K562 (cell line): ENCODE data around the gene RNASE8. TPM values are rescaled to one million over a fixed set of nuclear protein-coding genes. Genes with fewer than 3 reads are reported as not detected.

ENCODE experiments used
- ATAC-seq: fragments of 200-7000 bp; cut with Tn5 transposase; 3 replicates; pipeline ENCODE4 v1.9.1; 2020; ENCODE audit warnings: moderate library complexity
- BruUV-seq: library from RNA; stranded (reverse); fragments of 400-500 nt; replicated peaks from 2 replicates; lab custom pipeline; 2021; lab: Mats Ljungman, UMichigan
- CTCF ChIA-PET: fragments of 300-600 bp; formaldehyde crosslinking; extraction: SDS; loops from one replicate; lab custom pipeline; 2021; ENCODE audit warnings: low intra/inter-chr PET ratio; lab: Yijun Ruan, JAX
- POLR2A ChIA-PET: fragments of 300-600, 350-650 bp; sonication (Branson Sonifier 250); formaldehyde crosslinking; extraction: SDS; loops from one replicate; lab custom pipeline; 2021; ENCODE audit warnings: antibody characterized with exemption, inconsistent platforms; lab: Yijun Ruan, JAX
- DNase-seq, 4 experiments: peaks; one replicate each; pipeline versions ENCODE4 v3.0.0 to v3.0.0-alpha.2; 2011 to 2018; ENCODE audit warnings: low spot score in 3 of 4, mixed read lengths in 3 of 4; ENCODE audit errors: extremely low read depth in 1 of 4
- FAIRE-seq: peaks from 2 replicates; lab custom pipeline; 2011; peaks lifted over from hg19 to GRCh38; lab: Jason Lieb, UNC
- H2AFZ ChIP-seq: 2 replicates; pipeline ENCODE4 v1.6.0; 2011; ENCODE audit warnings: low read depth, low read length, control low read depth, inconsistent platforms
- H3K27ac ChIP-seq: fragments of 200-600 bp; 3 replicates; pipeline ENCODE4 v1.8.0; 2011; ENCODE audit warnings: low read depth, mild to moderate bottlenecking, control low read depth, inconsistent platforms, low read length, moderate library complexity, mixed read lengths; ENCODE audit errors: extremely low read depth
- H3K27me3 ChIP-seq, 2 experiments: fragments of 300-600 bp in 1 of 2; 2 replicates in 1 of 2; 3 replicates in 1 of 2; pipeline versions ENCODE4 v1.6.0 to v1.8.0; 2011; ENCODE audit warnings: inconsistent platforms in 2 of 2, low read length in 2 of 2, mild to moderate bottlenecking in 1 of 2, mixed read lengths in 1 of 2, moderate library complexity in 1 of 2; ENCODE audit not compliant: control insufficient read depth in 2 of 2, insufficient read depth in 2 of 2
- H3K36me3 ChIP-seq: fragments of 300-600 bp; 3 replicates; pipeline ENCODE4 v1.8.0; 2011; ENCODE audit warnings: mild to moderate bottlenecking, low read length, inconsistent platforms; ENCODE audit not compliant: control insufficient read depth, insufficient read depth
- H3K4me1 ChIP-seq, 2 experiments: fragments of 200-600 bp in 1 of 2; replicated peaks in 1 of 2; 2 replicates in 1 of 2; 3 replicates in 1 of 2; pipeline versions ENCODE4 v1.5.1 to v1.8.0; 2011; ENCODE audit warnings: inconsistent platforms in 2 of 2, low read length in 2 of 2, mild to moderate bottlenecking in 1 of 2, mixed read lengths in 1 of 2, moderate library complexity in 1 of 2; ENCODE audit not compliant: control insufficient read depth in 2 of 2, insufficient read depth in 2 of 2
- H3K4me2 ChIP-seq: 2 replicates; pipeline ENCODE4 v1.6.1; 2011; ENCODE audit warnings: low read length, control low read depth, inconsistent platforms, mixed read lengths; ENCODE audit not compliant: insufficient read depth
- H3K4me3 ChIP-seq: fragments of 200-600 bp; sonication (generic), shearing (Covaris generic); 2 replicates; pipeline ENCODE4 v1.5.1; 2016; ENCODE audit warnings: control low read depth, inconsistent platforms
- H3K79me2 ChIP-seq: fragments of 200-600 bp; 3 replicates; pipeline ENCODE4 v1.8.0; 2011; ENCODE audit warnings: low read length, inconsistent platforms; ENCODE audit not compliant: control insufficient read depth, insufficient read depth
- H3K9ac ChIP-seq, 2 experiments: 2 replicates each; pipeline versions ENCODE4 v1.6.0 to v1.6.1; 2011; ENCODE audit warnings: low read depth in 2 of 2, low read length in 2 of 2, control low read depth in 1 of 2, inconsistent platforms in 1 of 2, mild to moderate bottlenecking in 1 of 2, mixed read lengths in 1 of 2; ENCODE audit not compliant: insufficient read depth in 1 of 2
- H3K9me1 ChIP-seq: one replicate; pipeline ENCODE4 v1.6.0; 2011; ENCODE audit warnings: inconsistent platforms, mild to moderate bottlenecking, low read length, moderate library complexity; ENCODE audit not compliant: control insufficient read depth, insufficient read depth
- H3K9me3 ChIP-seq: replicated peaks from 2 replicates; pipeline ENCODE4 v1.5.1; 2011; ENCODE audit warnings: low read depth, low read length, inconsistent platforms; ENCODE audit not compliant: control insufficient read depth, insufficient read depth
- H4K20me1 ChIP-seq: replicated peaks from 2 replicates; pipeline ENCODE4 v1.6.1; 2011; ENCODE audit warnings: low read length, inconsistent platforms, mixed read lengths; ENCODE audit not compliant: control insufficient read depth, insufficient read depth
- CHAMP1 ChIP-seq: fragments of 450-650 bp; IDR thresholded peaks from 2 replicates; pipeline ENCODE4 v1.6.1; 2016; ENCODE audit warnings: mild to moderate bottlenecking
- NEUROD1 ChIP-seq: fragments of 150-350 bp; IDR thresholded peaks from 2 replicates; pipeline ENCODE4 v1.6.1; 2014; ENCODE audit warnings: borderline replicate concordance, low read length, low read depth; ENCODE audit not compliant: partially characterized antibody
- RB1 ChIP-seq: fragments of 450-650 bp; IDR thresholded peaks from 2 replicates; pipeline ENCODE4 v1.6.1; 2017; ENCODE audit warnings: low read depth, mild to moderate bottlenecking
- RBM15 ChIP-seq: fragments of 200-400 bp; formaldehyde crosslinking; IDR thresholded peaks from 2 replicates; pipeline ENCODE4 v1.6.1; 2018; ENCODE audit warnings: mild to moderate bottlenecking, low read length, moderate library complexity; ENCODE audit not compliant: insufficient read depth
- TAF7 ChIP-seq: fragments of 450-650 bp; IDR thresholded peaks from 2 replicates; pipeline ENCODE4 v1.6.1; 2016; ENCODE audit warnings: missing genetic modification characterization, missing compliant biosample characterization
- TAF9B ChIP-seq: fragments of 450-650 bp; IDR thresholded peaks from 2 replicates; pipeline ENCODE4 v1.6.1; 2018; ENCODE audit warnings: mild to moderate bottlenecking; ENCODE audit not compliant: partially characterized antibody
- TCF3 ChIP-seq: sonication (generic); formaldehyde crosslinking; IDR thresholded peaks from 2 replicates; pipeline ENCODE4 v1.4.0; 2020; ENCODE audit warnings: mild to moderate bottlenecking, missing genetic modification reagents
- ZNF79 ChIP-seq: fragments of 250-450 bp; sonication (Bioruptor Pico); IDR thresholded peaks from 2 replicates; pipeline ENCODE4 v1.4.0; 2020; ENCODE audit warnings: low read depth, mild to moderate bottlenecking, moderate library complexity
- WGBS: fragments of 100-300 bp; shearing (Covaris generic); methylation state at CpG from one replicate; pipeline ENCODE4 v1.1.6; 2016; ENCODE audit warnings: low coverage, mixed read lengths; ENCODE audit not compliant: insufficient coverage; ENCODE audit errors: missing lambda C conversion rate; 5-methylcytosine and 5-hydroxymethylcytosine counted together
- in situ Hi-C: fragments of 300-500 bp; cut with MboI; formaldehyde crosslinking; loops from 4 replicates; pipeline ENCODE4 v1.15.0; 2018; ENCODE audit warnings: inconsistent platforms, mixed read lengths
- intact Hi-C: fragments of 100-400 bp; cut with micrococcal nuclease; formaldehyde crosslinking; loops from 2 replicates; pipeline ENCODE4 v1.14.2; 2022
- polyA plus RNA-seq, 8 experiments: library from polyadenylated mRNA; depleted of rRNA in 4 of 8; stranded (reverse) in 5 of 8; unstranded in 3 of 8; fragments of >200 nt; fragmentation: Nextera tagmentation in 2 of 8; fragmentation: Illumina TruSeq in 1 of 8; extraction: Ambion mirVana in 2 of 8; extraction: Trizol in 1 of 8; gene quantifications; 2 replicates each; pipeline versions ENCODE4 v1.2.1 to v1.2.3, GENCODE V29; 2011 to 2014; ENCODE audit warnings: inconsistent platforms in 1 of 8, missing spikeins in 1 of 8
- total RNA-seq, 7 experiments: library from RNA; depleted of rRNA in 6 of 7; stranded (reverse); fragments of >200 nt in 6 of 7; fragmentation: Illumina TruSeq in 2 of 7; extraction: Trizol in 2 of 7; gene quantifications; 2 replicates each; pipeline versions ENCODE4 v1.2.1 to v1.2.3, GENCODE V29; 2011 to 2021; ENCODE audit warnings: low replicate concordance in 1 of 7
- TF ChIP-seq, protein P1 (sequence below): sonication (generic); formaldehyde crosslinking; IDR thresholded peaks from 2 replicates; pipeline ENCODE4 v1.8.1; 2023; ENCODE audit warnings: mild to moderate bottlenecking, missing genetic modification reagents
- TF ChIP-seq, protein P2 (sequence below): fragments of 250-450 bp; sonication (Bioruptor Pico); IDR thresholded peaks from 2 replicates; pipeline ENCODE4 v1.9.0; 2021; ENCODE audit warnings: mild to moderate bottlenecking

Gene RNASE8
- total and polyA plus RNA-seq, 9 of the 15 experiments (the other 6 are each of a cell fraction or from before 2014, with no cell fraction given), result not detected

GRCh38 chr14:21078287-21078686, 20.7 kb downstream of the RNASE8 start:
- Histone ChIP-seq H3K4me1 (peaks cover 0 to 5% of the 10 kb centered on the region in 2 experiments; a peak in 3 of 5 replicates), H3K4me3 (no peak overlapping the region), H3K27me3 (no peaks in the 10 kb centered on the region), H2AFZ (no peak overlapping the region), H3K36me3 (no peaks in the 10 kb centered on the region), H3K4me2 (no peak overlapping the region), H3K79me2 (no peaks in the 10 kb centered on the region), H3K9me1 (no peaks in the 10 kb centered on the region), H3K27ac (no peak overlapping the region), H3K9me3 (no peaks in the 10 kb centered on the region), H3K9ac (no peak overlapping the region), H4K20me1 (no peaks in the 10 kb centered on the region)
- POLR2A ChIA-PET, result no interaction called here
- DNase-seq (no peak), ATAC-seq (no peak), FAIRE-seq (no peak)
- 82% methylated on average over 5 of the region's 5 CpGs for WGBS
- intact Hi-C loops (no loop called here), in situ Hi-C loops (no loop called here)
- CTCF ChIA-PET, result no interaction called here
- no TSS peak for BruUV-seq
- TF ChIP-seq NEUROD1 (no peak), RBM15 (no peak), TAF7 (tag) (no peak), ZNF79 (CRISPR knock-in tag) (no peak), TAF9B (no peak), CHAMP1 (no peak), RB1 (no peak), TCF3 (CRISPR knock-in tag) (no peak)
- TF ChIP-seq, protein P1, sequence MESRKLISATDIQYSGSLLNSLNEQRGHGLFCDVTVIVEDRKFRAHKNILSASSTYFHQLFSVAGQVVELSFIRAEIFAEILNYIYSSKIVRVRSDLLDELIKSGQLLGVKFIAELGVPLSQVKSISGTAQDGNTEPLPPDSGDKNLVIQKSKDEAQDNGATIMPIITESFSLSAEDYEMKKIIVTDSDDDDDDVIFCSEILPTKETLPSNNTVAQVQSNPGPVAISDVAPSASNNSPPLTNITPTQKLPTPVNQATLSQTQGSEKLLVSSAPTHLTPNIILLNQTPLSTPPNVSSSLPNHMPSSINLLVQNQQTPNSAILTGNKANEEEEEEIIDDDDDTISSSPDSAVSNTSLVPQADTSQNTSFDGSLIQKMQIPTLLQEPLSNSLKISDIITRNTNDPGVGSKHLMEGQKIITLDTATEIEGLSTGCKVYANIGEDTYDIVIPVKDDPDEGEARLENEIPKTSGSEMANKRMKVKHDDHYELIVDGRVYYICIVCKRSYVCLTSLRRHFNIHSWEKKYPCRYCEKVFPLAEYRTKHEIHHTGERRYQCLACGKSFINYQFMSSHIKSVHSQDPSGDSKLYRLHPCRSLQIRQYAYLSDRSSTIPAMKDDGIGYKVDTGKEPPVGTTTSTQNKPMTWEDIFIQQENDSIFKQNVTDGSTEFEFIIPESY, result no peak
- TF ChIP-seq, protein P2, sequence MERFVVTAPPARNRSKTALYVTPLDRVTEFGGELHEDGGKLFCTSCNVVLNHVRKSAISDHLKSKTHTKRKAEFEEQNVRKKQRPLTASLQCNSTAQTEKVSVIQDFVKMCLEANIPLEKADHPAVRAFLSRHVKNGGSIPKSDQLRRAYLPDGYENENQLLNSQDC (CRISPR knock-in tag), result no peak
